Retina (tissue), 1 donor: ENCODE measurements around the gene NFKBIB.

Experiments used
- DNase-seq: peaks from one replicate; pipeline ENCODE4 v3.0.0-alpha.2; 2016

Gene NFKBIB

DNA sequence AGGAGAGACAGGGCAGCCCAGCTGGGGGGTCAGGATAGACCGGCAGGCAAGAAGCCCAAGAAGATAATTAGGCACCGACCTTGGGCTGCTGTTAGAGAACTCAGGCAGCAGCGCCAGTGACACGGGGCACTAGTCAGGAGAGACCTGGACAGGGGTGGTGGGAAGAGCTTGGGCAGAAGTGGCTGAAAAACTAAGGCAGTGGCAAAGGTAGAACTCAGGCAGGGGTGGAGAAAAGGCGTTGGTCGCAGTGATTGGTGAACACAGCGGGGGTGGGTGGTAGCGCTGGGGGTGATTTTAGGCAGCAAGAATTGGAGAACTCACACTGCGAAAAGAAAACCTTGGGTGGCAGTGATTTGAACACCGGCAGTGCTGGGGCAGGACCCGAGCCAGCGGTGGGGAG lies 7.9 kb downstream of the NFKBIB start:
- no peak for DNase-seq

DNA sequence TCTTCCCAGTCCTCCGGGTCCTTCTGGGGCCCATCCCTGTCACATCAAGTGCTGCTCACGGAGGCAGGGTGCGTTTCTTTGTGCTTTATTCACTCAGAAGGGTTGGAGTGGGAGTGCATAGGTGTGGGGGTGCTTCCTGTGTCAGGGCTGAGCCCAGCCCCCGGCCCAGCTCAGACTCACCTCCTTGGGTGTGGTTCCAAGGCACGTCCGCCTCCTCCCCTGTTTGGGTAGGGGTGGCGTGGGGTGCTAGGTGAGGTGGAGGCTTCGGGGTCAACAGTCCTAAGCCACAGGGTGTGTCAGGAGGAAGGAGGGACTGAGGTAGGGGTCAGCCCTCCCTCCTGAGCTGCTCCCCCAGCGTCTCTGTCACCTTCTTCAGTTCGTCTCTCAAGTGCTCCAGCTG lies 9.1 kb downstream of the NFKBIB start:
- no peak for DNase-seq

DNA sequence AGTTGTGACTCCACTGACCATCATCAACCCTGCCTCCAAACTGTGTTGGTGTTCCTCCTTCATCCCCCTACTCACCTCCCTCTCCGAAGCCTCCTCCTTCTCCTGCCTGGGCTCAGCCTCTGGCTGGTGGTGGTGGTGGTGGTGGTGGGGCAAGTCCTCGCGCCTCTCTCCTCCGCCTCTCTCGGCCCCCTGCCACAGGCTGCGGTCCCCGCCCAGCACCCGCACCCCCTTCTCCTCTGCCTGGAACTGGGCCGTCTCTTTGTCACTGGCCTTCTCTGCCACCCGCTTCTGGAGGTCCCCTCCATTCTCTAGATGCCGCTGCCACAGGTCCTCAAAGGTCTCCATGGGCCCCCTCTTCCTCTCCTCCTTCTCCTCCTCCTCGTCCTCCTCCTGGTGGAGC lies 10.7 kb downstream of the NFKBIB start:
- DNase-seq, result no peak

DNA sequence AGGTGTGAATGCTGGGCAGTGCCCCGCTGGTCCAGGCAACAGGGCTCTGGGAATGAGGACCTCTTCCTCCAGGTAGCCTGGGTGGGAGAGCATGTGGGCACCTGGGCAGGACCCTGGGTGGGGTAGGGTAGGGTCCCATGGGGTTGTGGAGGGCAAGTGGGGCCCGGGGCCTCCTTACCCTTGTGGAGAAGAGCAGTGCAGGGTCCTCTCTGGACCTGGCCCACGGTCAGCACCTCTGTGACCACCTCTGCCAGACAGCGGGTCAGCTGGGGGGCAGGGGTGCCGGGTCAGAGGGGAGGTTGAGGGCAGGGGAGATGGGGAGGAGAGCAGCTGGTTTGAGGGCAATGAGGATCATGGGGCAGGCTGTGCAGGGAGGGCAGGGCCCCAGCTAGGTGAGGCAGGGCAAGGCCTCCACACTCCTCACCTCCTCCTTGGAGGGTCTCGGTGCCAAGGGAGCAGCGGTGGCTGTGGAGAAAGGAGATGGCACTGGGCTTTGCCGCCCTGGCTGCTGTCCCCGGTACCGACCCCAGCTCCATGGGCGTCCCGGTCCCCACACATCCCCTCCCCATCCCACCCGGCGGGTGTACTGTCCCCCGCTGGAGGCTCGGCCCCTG lies 11.7 kb downstream of the NFKBIB start:
- no peak for DNase-seq

DNA sequence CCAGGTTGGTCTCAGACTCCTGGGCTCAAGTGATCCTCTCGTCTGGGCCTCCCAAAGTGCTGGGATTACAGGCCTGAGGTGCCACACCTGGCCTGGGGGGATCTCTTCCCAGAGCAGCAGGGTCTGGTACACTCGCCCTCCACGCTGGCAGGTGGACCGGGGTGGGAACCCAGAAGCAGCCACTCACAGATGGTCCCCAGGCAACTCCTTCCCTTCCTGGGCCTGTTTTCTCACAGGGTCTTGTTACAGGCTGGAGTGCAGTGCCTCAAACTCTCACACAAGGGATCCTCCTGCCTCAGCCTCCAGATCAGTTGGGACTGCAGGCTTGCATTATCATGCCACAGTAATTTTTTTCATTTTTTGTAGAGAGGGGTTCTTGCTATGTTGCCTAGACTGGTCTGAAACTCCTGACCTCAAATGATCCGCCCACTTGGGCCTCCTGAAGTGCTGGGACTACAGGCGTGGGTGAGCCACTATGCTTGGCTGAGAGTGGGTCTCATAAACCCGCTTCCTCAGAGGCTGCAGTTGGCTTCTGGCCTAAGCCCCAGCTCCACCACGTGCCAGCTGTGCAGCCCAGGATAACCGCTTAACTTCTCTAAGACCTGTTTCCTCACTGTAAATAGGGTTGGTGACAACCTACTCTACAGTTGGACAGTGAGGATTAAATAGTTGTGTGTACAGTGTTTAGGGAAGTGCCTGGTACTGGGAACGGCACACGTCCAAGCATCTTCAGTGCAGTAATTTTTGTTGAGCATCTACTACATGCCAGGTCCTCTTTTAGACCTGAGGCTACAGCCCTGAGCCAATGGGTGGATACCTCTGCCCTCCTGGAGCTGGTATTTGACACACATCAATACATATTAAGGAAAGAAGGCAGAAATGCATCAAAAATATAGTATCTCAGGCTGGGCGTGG lies 13.1 kb downstream of the NFKBIB start:
- DNase-seq, result no peak

DNA sequence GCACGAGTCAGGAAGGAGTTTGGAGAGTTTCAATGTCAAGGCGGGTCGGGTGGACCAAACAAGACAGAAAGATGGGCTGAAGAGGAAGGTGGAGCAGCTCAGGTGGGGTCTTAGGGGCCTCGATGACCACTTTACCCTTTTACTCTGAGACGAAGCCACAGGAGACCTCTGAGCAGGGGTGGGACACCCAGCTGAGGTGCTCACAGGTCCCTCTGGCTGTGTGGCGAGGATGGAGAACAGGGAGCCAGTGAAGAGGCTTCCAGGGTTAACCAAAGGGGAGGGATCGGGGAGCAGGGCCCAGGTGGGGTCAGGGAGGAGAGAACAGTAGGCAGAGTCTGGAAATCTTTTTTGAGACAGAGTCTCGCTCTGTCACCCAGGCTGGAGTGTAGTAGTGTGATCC lies 14.2 kb downstream of the NFKBIB start:
- DNase-seq, result no peak

DNA sequence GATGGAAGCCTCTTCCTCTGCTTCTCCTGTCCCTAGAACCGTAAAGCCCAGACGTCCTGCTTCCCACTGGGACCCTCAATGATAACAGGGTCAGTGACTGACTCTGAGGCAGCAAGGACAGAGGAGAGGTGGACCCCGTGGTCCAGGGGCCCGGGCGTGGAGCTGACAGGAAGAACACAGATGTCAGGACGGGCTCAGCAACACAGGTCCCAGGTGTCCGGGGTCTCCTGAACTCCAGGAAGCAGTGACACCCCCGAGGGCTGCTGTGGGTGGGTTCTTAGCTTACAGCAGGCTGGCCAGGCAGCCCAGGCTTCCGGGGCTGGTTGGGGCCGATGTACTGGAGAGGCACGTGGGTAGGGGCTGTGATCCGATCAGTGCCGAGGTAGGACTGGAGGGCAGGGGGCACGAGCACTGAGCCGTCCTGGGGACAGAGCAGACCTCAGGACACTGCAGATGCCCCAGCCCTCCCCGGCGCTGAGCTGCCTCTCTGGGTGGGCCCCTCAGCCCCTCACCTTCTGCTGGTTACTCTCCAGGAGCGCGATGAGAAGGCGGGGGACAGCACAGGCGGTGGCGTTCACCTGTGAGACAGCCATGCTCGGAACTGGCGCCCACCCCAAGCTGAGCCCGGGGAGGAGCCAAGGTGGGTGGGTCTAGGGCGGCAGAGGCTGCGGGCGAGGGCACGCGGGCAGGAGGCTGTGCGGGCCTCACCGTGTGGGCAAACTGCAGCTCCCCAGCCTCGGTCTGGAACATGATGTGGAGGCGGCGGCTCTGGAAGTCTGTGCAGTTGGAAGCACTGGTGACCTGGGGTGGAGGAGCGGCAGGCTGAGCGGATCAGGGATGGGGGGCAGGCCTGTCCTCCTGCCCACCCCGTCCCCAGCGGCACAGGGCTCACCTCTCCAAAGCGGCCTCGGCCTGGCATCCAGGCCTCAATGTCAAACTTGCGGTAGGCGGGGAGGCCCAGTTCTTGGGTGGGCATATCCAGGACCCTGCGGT lies 15.9 kb downstream of the NFKBIB start:
- DNase-seq, result no peak

DNA sequence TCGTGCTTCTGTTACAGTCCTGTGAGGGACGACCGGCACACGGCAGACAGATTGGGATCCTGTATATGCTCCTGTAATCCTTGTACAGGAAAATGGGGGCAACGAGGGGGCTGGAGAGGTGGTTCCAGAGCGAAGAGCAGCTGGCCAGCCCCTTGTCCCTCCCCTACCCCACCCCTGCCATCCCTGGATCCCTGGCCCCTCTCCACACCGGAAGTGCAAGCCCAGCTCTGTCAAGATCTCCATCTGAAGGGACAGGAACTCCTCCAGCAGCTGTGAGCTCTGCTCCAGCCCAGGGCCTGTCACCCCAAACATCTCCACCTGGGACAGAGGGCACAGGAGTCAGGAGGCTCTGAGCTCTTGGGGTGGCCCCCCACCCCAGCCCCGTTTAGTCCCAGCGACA lies 17.7 kb downstream of the NFKBIB start:
- no peak for DNase-seq

DNA sequence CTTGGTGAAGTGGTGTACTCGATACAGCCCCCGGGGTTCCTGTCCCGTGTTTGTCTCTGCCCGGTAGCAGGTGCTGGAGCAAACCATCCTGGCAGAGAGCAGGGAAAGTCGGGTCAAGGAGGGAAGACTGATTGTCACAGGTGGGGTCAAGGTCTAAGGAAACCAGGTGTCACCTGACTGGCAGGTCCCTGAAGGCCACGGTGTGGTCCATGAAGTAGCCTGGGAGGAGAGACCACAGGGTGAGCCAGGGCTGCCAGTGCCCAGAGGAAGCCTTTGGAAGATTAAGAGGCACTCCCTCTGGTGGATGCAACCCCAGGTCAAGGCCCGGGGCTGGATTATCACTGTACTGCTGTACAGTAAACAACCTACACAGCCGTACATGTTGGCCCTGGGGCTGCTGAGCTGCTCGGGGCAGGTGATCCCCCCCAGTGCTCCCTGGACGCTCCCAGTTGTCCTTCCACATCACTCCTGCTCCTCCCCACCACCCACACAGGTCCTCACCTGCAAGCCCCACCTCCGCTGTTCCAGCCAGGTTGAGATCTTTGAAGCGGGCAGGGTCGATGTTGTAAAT lies 18.2 kb downstream of the NFKBIB start:
- DNase-seq, result no peak

DNA sequence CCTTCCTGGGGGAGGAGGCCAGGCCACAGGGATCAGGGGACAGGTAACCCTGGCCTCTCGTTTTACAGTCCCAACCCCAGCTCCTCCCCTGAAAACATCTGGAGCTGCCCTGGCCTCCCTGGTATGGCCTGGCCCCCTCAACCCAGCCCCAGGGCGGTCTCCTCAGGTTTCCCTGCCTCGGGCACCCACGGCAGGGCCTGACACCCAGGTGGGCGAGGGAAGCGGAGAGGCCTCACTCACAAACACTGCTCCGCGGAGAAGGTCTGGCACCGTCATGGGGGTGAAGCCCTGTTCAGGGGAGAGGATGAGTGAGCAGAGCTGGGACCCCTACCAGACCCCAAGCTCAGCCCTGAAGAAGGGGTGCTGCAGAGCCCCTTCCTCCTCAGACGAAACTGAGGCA lies 18.8 kb downstream of the NFKBIB start:
- no peak for DNase-seq

DNA sequence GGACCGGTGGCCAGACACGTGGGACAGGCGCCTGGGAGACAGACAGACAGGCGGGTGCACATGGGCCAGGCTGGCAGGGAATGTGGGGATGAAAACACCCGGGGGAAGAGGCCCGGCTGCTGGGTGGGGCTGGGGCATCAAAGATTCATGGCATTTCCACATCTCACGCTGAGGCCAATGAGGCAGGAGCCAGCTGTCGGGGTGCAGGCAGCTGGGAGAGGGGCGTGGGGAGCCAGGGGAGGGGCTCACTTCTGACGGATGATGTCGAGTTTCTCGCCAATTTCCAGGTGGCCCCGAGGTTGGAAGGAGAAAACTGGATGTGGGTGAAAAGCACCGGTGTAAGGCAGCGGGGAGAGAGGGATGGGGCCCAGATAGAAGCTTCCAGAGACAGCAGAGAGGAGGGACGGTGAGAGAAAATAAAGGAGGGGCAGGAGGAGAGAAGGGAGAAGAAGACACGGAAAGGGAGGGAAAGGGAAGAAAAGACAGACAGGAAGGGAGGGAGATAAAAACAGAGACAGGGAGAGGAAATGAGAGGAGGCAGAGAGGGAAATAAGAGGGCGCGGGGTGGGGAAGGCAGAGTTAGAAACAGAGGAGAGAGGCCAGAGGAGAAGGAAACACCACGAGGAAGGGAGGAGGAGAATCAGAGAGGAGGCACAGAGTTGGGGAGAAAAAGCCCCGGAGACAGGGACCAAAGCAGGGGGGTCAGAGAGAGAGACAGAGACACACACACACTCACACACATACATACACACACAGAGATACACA lies 20.2 kb downstream of the NFKBIB start:
- no peak for DNase-seq

DNA sequence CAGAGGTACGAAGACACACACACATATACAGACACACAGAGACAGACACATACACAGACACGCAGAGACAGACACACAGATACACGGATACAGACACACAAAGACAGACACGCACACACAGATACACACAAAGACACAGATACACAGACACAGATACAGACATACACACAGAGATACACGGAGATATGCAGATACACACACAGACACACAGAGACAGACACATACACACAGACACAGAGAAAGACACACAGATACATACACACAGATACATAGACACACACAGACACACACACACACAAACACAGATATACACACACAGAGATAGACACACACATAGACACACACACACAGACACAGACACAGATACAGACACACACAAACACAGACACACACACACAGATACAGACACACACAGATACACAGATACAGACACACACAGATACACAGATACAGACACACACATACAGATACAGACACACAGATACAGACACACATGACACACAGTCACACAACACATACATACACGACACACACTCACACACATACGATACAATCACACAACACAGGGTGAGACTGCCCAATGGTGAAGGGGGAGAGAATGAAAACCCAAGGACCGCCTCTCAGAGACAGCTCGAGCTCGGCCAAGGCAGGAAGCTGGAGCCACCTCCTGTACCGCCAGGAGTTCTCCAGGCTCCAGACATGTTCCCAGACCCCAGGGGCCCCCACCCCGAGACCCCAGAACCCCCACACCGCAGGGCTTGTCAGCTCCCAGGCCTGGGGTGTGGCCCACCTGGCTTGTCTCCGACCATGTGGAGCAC lies 21.0 kb downstream of the NFKBIB start:
- no peak for DNase-seq

DNA sequence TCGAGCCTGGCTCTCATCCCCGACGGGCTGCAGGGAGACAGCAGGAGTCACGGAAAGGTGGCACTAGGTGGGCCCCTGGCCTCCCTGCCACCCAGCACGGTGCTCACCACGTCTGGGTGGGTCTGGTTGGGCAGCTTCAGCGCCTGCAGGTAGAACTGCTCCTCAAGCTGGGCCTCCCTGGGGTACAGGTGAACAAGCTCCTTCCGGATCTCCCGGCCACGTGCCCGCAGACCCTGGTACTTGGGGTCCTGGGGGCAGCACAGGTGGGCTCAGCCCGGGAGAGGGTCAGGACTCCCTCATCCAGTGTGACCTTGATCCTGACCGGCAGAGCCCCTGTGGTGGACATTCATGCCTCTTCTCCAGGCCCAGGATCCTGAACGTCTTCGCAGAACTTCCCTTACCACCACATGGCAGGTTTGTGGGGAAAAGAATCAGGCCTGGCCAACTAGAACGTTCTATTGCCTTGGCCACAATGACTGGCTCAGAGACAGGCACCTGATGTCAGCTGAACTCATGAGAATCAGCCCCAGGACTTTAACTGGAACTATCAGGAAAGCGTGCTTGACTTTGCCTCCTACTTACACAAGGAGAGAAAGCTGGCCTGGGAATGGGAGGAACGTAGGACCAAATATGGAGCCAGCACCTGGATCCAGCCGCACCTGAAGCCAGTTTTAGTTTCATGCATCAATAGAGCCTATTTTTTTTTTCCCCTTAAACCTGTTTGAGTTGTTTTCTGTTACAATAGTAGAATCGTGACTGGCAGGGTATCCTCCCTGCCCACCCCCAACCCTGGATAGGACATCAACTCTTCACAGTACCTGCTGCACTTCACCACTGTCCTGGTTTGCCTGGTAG lies 21.9 kb downstream of the NFKBIB start:
- no peak for DNase-seq

DNA sequence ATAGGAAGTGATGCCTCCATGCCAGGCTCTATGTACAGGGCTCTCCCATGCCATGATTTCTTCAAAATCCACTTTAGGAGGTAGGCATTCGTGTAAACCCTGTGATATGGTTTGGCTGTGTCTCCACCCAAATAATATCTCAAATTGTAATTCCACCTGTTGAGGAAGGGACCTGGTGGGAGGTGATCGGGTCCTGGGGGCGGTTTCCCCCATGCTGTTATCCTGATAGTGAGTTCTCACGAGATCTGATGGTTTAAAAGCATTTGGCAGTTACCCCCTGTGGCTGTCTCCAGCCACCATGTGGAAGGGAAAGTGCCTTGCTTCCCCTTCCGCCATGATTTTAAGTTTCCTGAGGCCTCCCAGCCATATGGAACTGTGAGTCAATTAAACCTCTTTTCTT lies 22.7 kb downstream of the NFKBIB start:
- DNase-seq, result no peak

DNA sequence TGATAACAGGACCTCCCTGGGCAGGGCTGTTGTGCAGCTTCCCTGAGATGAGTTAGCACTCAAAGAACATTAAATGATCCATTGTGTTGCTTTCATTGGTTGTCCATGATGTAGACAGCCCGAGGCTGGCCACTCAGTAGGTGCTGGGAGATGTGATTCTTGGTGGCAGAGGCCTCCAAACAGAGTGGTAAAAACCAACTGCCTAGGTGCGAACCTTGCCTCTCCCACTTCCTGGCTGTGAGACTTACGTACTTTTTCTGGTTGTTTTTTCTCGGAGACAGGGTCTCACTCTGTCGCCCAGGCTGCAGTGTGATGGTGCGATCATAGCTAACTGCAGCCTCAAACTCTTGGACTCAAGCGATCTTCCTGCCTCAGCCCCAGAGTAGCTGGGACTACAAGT lies 24.6 kb downstream of the NFKBIB start:
- no peak for DNase-seq

DNA sequence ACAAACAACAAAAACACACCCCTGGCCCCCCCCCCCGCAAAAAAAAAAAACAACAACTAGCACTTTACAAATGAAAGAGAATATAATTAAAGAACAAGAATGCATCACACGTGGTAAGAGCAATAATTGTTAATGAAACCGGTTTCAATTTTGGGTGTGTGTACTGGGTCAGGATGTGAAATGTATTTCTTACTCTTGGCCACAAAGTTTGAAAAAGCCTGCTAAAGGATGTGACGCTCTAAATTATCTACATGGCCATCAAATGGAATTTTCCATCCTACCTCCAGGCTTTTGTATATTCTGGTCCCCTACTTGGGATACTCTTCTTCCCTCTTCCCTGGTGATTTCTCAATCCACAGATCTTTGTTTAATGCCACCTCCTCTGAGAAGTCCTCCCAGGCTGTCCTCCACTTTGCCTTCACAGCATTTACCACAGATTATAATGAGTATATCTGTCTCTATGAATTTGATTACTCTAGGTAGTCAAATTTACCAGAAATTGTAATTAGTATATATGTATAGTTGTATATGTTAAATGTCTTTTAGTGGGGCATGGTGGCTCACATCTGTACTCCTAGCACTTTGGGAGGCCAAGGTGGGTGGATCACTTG lies 28.7 kb downstream of the NFKBIB start:
- no peak for DNase-seq

DNA sequence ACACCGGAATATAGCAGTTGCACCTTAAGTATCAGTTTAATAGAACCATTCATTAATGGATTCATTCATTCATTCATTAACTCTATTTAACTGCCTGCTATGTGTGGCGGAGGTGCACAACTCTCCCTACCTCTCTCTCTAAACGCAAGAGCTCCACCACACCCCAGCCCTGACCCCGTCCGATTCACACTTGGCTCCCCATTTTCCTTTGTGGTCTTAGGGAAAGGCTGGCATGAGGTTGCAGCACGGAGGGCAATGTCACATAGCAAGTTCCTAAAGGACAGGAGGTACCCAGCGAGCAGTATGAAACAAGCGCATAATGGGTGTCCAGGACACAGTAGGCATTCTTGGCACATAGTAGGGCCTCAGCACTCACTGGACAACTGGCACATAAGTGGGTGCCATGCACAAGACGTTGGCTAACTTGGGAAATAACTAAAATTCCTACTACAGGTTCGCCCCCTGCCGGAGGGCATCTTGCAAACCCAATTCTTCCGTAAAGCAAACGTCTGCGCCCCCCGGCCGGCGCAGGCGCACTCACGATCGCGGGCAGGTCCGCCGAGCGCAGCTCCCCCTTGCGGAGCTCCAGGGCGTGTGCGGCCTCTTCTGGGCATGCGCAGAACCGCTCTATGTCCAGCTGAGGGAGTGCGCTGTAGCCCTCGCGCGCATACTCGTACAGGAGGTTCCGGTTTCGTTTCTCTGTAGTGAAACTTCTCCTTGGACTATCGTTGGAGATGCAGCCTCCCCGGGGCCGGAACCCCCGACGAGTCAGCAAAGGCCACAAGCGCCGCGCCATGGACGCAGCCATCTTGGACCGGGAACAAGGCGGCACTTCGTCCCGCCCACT lies 30.4 kb downstream of the NFKBIB start, which contains the start of gene SARS2:
Gene SARS2 (minus strand): TSS at position 835 of the 847 bp plus-strand sequence. CDS start 27 bp downstream, at position 808.
- peak; percentile 100 for DNase-seq

DNA sequence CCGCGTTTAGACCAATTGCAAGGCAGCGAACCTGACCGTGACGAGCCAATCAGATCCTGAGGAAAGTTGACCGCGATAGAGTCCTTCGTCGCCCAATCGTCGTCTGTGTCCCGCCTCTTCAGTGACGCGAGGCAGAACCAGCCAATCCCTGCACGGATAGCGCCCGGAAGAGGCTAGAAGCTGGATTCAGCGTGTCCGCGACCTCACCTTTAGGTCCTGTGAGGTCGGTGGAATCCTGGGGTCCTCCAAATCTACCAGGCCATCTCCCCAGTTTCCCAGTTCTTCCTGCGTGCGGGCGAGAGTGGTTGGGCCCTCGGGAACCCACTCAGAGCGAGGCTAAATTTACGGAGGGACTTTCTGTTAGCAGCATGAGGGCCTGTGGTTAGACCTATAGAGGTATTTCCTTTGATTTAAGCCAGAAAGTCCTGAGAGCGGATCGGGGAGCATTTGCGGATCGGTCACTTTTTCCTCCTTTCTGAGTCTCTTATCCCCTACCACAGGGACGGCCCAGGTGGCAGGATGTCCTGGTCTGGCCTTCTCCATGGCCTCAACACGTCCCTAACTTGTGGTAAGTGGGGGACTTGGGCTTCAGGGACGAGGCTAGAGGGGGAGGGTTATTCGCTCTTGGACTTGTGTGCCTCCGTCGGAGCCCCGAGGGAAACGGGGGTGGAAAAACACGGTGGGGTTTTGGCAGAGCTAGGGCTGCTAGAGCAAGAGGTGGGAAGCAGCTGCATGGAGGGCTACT lies 31.2 kb downstream of the NFKBIB start, which contains the start of gene MRPS12:
Gene MRPS12 (plus strand): TSS at position 169 of the 745 bp plus-strand sequence. CDS start 351 bp downstream, at position 520.
- DNase-seq, result no peak
